Caco-2 (cell line): Measurements from ENCODE around the gene BANP. TPM values are rescaled to one million over a fixed set of nuclear protein-coding genes. Genes with fewer than 3 reads are reported as not detected.
"Not testable (repeated sequence)": the region's sequence is repeated elsewhere in the genome, so short reads cannot be mapped to it uniquely, and the experiment has no call there.

Source experiments
- BruUV-seq: library from RNA; stranded (reverse); fragments of 400-500 nt; replicated peaks from 2 replicates; lab custom pipeline; 2021; lab: Mats Ljungman, UMichigan
- CTCF ChIA-PET: fragments of 300-600 bp; sonication (Branson Sonifier 250); formaldehyde crosslinking; loops from one replicate; lab custom pipeline; 2022; ENCODE audit warnings: antibody characterized with exemption; lab: Charles Lee
- POLR2A ChIA-PET: fragments of 300-600 bp; sonication (Branson Sonifier 250); formaldehyde crosslinking; loops from one replicate; lab custom pipeline; 2022; ENCODE audit warnings: antibody characterized with exemption; lab: Charles Lee
- DNase-seq, 2 experiments: peaks; one replicate each; pipeline versions ENCODE4 v3.0.0 to v3.0.0-alpha.2; 2020 to 2022
- H3K27me3 ChIP-seq: replicated peaks from 2 replicates; pipeline ENCODE4 v1.6.0; 2011; ENCODE audit warnings: low read length; ENCODE audit not compliant: control insufficient read depth, insufficient read depth
- H3K36me3 ChIP-seq: 2 replicates; pipeline ENCODE4 v1.5.1; 2011; ENCODE audit warnings: low read length; ENCODE audit not compliant: control insufficient read depth, insufficient read depth
- H3K4me1 ChIP-seq: fragments of 250-450 bp; sonication (Bioruptor Pico); 2 replicates; pipeline ENCODE4 v1.5.1; 2020; ENCODE audit warnings: mild to moderate bottlenecking
- H3K4me3 ChIP-seq: 2 replicates; pipeline ENCODE4 v1.5.1; 2011; ENCODE audit warnings: low read depth, mild to moderate bottlenecking, control low read depth, low read length
- H3K9me3 ChIP-seq: fragments of 250-450 bp; sonication (Bioruptor Pico); 2 replicates; pipeline ENCODE4 v1.5.1; 2020; ENCODE audit warnings: mild to moderate bottlenecking, moderate library complexity
- H3K27ac Mint-ChIP-seq: one replicate; pipeline ENCODE4 v1.8.0; 2022; ENCODE audit warnings: mixed read lengths; ENCODE audit not compliant: unreplicated experiment
- H3K27me3 Mint-ChIP-seq: one replicate; pipeline ENCODE4 v1.8.0; 2022; ENCODE audit warnings: mixed read lengths; ENCODE audit not compliant: insufficient read depth, unreplicated experiment
- H3K36me3 Mint-ChIP-seq: one replicate; pipeline ENCODE4 v1.8.0; 2022; ENCODE audit warnings: mild to moderate bottlenecking, mixed read lengths; ENCODE audit not compliant: insufficient read depth, unreplicated experiment
- H3K4me1 Mint-ChIP-seq: one replicate; pipeline ENCODE4 v1.8.0; 2022; ENCODE audit warnings: low read depth, mixed read lengths; ENCODE audit not compliant: unreplicated experiment
- H3K4me3 Mint-ChIP-seq: one replicate; pipeline ENCODE4 v1.8.0; 2022; ENCODE audit warnings: mild to moderate bottlenecking, moderate library complexity, mixed read lengths; ENCODE audit not compliant: unreplicated experiment
- H3K9me3 Mint-ChIP-seq: one replicate; pipeline ENCODE4 v1.8.0; 2022; ENCODE audit warnings: mixed read lengths; ENCODE audit not compliant: unreplicated experiment
- intact Hi-C: fragments of 100-400 bp; cut with micrococcal nuclease; formaldehyde crosslinking; loops from one replicate; pipeline ENCODE4 v1.10.0; 2022; ENCODE audit not compliant: unreplicated experiment
- total RNA-seq: library from RNA; stranded (reverse); gene quantifications from 2 replicates; pipeline ENCODE4 v1.2.3, GENCODE V29; 2022
- TF ChIP-seq, protein P1 (sequence below), 2 experiments: fragments of 200-600 bp in 1 of 2; IDR thresholded peaks; 1 replicate in 1 of 2; 2 replicates in 1 of 2; pipeline versions ENCODE4 v1.5.1 to v1.8.0; 2011 to 2022; ENCODE audit warnings: antibody characterized with exemption in 1 of 2, control low read depth in 1 of 2, inconsistent platforms in 1 of 2, low read depth in 1 of 2, low read length in 1 of 2, mild to moderate bottlenecking in 1 of 2, moderate library complexity in 1 of 2; ENCODE audit not compliant: insufficient read depth in 1 of 2, severe bottlenecking in 1 of 2, unreplicated experiment in 1 of 2

BANP gene
- total RNA-seq, 1 experiment from 2014 or later = 44.4 TPM

DNA sequence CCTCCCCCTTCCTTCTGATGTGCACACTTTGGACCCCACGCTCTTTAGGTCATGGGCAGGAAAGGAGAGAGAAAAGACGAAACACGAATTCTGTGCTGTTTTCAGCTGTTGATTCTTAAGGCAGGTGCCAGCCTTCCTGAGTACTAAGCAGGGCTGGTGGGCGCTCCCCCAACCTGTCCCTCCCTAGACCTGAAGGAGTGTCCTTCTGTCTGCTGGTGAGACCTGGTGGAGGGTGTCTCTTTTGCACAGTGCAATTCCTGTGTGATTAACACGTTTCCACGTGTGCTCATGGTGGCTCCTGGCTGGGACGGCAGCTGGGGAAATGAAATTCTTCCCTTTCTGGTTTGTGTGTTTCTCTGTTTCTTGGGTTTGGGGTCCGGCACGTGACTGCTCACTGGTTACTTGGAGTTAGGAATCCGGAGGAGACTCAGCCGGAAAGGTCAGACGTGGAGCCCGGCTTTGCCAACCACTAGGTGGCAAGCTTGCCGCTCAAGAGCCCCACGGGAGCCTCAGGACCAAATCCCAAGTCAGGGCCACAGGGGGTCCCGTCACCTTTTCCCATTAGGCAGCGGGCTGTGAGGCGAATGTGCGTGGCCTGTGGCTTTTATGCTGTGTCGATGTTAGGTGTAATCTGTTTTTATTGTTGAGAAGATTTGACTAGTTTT, 32.0 kb downstream of the BANP start:
- Mint-ChIP-seq H3K36me3 (peaks cover 32% of the 10 kb centered on the region), H3K27ac (peak overlapping the region; percentile 69)
- H3K9me3 Mint-ChIP-seq, H3K4me1 ChIP-seq, H3K27me3 ChIP-seq, H3K4me3 ChIP-seq, CTCF ChIA-PET, DNase-seq, H3K9me3 ChIP-seq, BruUV-seq, H3K36me3 ChIP-seq, intact Hi-C loops, POLR2A ChIA-PET, H3K27me3 Mint-ChIP-seq, H3K4me1 Mint-ChIP-seq, H3K4me3 Mint-ChIP-seq: not testable (repeated sequence)
- TF ChIP-seq, protein P1, sequence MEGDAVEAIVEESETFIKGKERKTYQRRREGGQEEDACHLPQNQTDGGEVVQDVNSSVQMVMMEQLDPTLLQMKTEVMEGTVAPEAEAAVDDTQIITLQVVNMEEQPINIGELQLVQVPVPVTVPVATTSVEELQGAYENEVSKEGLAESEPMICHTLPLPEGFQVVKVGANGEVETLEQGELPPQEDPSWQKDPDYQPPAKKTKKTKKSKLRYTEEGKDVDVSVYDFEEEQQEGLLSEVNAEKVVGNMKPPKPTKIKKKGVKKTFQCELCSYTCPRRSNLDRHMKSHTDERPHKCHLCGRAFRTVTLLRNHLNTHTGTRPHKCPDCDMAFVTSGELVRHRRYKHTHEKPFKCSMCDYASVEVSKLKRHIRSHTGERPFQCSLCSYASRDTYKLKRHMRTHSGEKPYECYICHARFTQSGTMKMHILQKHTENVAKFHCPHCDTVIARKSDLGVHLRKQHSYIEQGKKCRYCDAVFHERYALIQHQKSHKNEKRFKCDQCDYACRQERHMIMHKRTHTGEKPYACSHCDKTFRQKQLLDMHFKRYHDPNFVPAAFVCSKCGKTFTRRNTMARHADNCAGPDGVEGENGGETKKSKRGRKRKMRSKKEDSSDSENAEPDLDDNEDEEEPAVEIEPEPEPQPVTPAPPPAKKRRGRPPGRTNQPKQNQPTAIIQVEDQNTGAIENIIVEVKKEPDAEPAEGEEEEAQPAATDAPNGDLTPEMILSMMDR (IDR thresholded peaks at IDR 0.05; ENCODE audit: insufficient read depth in 1 of 2, low read depth in 1 of 2, low read length in 1 of 2, severe bottlenecking in 1 of 2, unreplicated experiment in 1 of 2) = peak in 1 of 2 experiments; percentile 26

DNA sequence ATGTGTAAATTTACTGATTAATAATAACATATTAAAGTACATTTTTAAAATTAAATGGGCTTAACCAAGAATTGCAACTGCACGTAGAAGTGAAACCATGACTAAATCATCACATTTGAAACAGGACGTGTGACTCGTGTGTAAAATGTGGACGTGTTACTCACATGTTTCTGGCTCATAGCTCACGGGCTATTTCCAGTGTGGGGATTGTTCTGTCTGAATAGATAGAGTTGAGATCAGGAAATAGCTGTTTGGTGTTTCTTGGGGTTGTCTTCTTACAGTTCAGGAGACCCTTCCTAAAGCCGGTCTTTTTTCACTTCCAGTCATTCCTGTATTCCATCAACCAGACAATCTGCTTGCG, 32.5 kb downstream of the BANP start:
- H3K4me1 ChIP-seq, H3K27me3 Mint-ChIP-seq, intact Hi-C loops, H3K9me3 Mint-ChIP-seq, BruUV-seq, H3K9me3 ChIP-seq, DNase-seq, H3K4me1 Mint-ChIP-seq, POLR2A ChIA-PET, H3K36me3 ChIP-seq, H3K4me3 ChIP-seq, CTCF ChIA-PET, H3K4me3 Mint-ChIP-seq, H3K27me3 ChIP-seq: not testable (repeated sequence)
- Mint-ChIP-seq H3K27ac (peak overlapping the region; percentile 69), H3K36me3 (peaks cover 32% of the 10 kb centered on the region)

DNA sequence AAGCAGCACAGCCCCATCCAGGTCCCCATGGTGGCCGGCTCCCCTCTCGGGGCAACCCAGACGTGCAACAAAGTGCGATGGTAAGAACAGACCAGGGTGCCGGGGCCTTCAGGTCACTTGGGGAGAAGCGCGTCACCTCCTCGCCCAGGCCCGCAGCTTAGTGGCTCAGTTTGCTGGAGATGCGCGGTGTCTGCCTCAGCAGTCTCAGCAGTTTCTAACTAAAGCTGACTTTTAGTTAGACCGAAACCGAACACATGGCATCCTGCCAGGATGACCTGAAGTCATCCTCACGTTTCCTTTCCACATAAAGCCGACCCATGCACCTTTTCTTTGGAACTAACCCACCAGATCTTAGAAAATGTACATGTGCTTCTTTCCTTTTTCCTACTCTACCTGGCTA, 32.9 kb downstream of the BANP start:
- BruUV-seq, H3K4me3 Mint-ChIP-seq, CTCF ChIA-PET, H3K27me3 ChIP-seq, H3K27me3 Mint-ChIP-seq, H3K4me1 ChIP-seq, POLR2A ChIA-PET, H3K9me3 Mint-ChIP-seq, H3K4me3 ChIP-seq, H3K4me1 Mint-ChIP-seq, DNase-seq, H3K9me3 ChIP-seq, intact Hi-C loops, H3K36me3 ChIP-seq, H3K27ac Mint-ChIP-seq: not testable (repeated sequence)
- H3K36me3 Mint-ChIP-seq = peaks cover 32% of the 10 kb centered on the region

DNA sequence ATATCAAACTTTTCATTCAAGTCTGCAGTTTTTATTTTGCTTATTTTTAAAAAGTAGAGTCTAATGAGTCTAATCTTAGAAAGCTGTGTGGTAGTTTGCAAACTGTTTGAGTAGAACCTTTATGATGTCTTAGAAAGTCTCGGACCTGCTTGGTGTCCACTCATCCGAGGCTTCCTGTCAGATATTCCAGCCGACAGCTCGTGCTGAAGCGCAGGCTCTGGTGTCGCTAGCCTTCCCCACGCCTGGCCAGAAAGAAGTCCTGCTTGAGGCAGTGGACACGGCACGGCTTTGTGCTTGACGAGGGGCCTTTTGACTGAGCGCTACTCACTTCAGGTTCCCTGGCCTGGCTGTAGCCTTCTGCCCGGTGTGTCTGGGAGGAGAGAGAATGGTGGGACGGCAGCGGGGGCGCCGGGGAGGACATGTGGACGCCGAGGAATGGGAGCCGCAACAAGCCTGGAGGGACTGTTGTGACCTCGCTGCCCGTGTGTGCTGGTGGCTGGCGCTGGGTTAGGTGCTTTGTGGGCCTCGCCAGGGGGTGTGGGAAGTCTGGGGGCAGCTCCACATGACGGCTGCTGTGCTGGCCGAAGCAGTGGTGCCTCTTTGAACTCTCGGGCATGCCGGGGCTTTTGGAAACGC, 33.5 kb downstream of the BANP start:
- Mint-ChIP-seq H3K27ac (no peak overlapping the region), H3K4me3 (no peak overlapping the region), H3K27me3 (no peaks in the 10 kb centered on the region), H3K4me1 (no peaks in the 10 kb centered on the region), H3K36me3 (peaks cover 32% of the 10 kb centered on the region), H3K9me3 (no peaks in the 10 kb centered on the region)
- peaks cover 2% of the 10 kb centered on the region; the same call in 1 of the 2 replicates for H3K36me3 ChIP-seq
- no peaks in the 10 kb centered on the region for H3K27me3 ChIP-seq
- H3K9me3 ChIP-seq = no peaks in the 10 kb centered on the region
- no peaks in the 10 kb centered on the region for H3K4me1 ChIP-seq
- no peak for DNase-seq
- ChIA-PET CTCF (no interaction called here), POLR2A (no interaction called here)
- H3K4me3 ChIP-seq = no peak overlapping the region
- TF ChIP-seq, protein P1 (IDR thresholded peaks at IDR 0.05; ENCODE audit: insufficient read depth in 1 of 2, low read depth in 1 of 2, low read length in 1 of 2, severe bottlenecking in 1 of 2, unreplicated experiment in 1 of 2) = no peak
- no TSS peak for BruUV-seq
- intact Hi-C loops = no loop called here

DNA sequence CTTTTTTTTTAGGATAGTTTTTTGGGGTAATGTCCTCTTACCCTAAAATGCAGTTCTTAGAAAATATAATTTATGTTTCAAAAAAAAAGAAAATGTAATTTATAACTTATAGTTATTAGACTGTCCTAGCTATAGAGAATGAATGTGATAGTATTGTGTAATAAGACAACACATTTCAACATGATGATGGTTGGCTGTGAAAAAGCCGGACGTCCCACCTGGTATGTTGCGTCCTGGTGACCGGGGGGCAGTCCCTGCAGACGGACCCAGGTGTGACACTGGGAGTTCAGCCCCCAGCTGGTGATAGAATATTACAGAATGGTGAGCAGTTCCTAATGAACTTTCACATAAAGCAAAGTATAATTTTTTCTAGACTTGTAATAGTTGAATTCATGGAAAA, 34.3 kb downstream of the BANP start:
- H3K4me1 ChIP-seq, H3K27ac Mint-ChIP-seq, DNase-seq, H3K4me3 Mint-ChIP-seq, POLR2A ChIA-PET, H3K4me3 ChIP-seq, H3K36me3 ChIP-seq, H3K9me3 Mint-ChIP-seq, H3K27me3 ChIP-seq, intact Hi-C loops, H3K9me3 ChIP-seq, H3K27me3 Mint-ChIP-seq, H3K4me1 Mint-ChIP-seq, CTCF ChIA-PET, BruUV-seq: not testable (repeated sequence)
- peaks cover 36% of the 10 kb centered on the region for H3K36me3 Mint-ChIP-seq
